Measurements from ENCODE around the gene PITPNB.

PITPNB gene

DNA sequence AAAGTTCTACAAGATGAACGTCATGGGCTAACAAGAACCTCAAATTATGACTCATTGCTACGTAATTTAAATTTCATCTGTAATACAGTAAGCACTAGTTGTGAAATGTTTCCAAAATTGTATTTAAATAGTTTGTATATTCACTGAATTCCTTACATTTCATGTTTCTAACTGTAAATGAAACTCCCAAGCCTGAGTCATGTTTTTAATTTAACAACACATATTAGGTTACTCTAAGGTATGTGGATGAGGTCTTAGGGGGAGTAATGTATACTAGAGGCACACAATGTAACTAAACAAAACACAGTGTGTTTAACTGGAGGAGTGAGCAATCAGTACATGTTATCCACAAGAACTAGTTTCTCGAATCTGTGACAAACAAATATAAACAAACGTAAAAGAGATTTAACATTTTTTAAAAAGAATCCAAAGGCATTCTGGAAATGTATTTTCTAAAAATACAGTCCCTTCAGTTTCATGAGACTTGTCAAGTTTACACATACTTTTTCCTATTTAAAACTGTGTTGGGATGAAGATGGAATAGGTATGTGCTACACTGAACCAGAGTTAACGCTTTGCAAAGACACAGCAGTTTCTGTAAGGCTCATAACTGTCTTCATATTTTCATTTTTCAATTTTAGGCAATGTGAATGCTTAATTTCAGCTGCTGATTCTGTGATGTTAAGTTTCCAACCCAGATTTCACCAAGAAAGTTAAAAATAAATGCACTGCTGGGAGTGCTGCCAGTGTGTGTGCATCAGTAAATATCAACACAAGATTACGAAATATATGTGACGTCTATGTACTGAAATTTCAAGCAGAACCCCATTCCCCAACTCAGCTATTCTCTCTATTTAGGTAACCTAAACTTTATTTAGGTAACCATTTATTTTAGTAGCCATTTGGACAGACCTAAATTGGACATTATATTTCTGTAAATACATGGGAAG, 52.6 kb downstream of the PITPNB start:
- no peak for TF ChIP-seq ZNF274 (IDR thresholded peaks at IDR 0.05; ENCODE audit: low read depth, low read length)
- H3K4me3 ChIP-seq (ENCODE audit: low read length): no peak overlapping the region

DNA sequence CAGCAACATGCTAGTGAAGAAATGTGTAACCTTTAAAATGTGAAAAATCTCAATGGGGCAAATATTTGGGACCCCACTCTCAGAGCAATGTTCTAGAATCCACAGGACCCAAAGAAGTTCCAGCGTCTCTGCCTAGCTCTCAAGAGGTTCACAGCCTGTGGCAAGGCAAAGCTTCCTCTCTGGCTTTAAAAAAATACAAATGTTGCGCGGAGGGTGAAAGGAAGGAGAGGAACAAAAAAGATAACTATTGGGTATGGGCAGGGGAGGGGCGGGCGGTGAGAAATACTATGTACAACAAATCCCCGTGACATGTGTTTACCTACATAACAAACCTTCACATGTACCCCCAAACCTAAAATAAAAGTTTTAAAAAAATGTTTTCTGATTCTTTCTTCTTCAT, 53.6 kb downstream of the PITPNB start:
- H3K4me3 ChIP-seq (ENCODE audit: low read length): no peak overlapping the region
- TF ChIP-seq ZNF274 (IDR thresholded peaks at IDR 0.05; ENCODE audit: low read depth, low read length): no peak

DNA sequence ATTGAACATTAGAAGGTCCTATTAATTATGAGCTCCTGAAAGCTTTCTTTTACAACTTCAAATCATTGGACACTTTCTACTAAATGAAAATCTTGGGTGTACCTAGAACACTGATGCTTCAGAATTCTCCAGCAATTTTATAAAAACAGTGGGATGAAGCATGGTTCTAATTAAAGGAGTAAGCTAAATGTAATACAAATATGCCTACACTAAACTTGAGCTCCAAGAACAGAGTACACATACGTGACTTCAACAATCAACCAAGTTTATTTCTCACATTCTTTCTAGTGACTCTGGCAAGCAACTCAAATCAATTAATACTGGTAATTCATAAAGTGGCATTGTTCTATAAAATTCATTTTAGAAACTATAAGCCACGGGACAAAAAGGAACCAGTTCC, 55.5 kb downstream of the PITPNB start:
- TF ChIP-seq ZNF274 (IDR thresholded peaks at IDR 0.05; ENCODE audit: low read depth, low read length): no peak
- no peak overlapping the region for H3K4me3 ChIP-seq (ENCODE audit: low read length)

DNA sequence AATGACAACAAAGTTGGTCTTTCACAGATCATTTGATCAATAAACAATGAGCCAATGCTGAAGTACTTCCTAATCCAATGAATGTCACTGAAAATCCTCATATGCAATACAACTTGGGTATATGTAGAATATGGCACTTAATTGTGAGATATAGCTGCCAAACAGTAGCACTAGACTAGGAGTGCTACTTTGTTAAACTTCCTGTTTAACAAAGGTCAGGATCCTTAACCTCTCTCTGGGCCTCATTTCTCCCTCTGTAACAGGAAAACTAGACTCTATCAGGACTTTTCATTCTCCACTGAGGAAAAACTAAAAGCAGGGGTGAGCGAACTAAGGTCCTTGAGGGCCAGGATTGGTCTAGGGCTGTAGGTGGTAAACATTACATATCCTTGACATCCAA, 56.1 kb downstream of the PITPNB start:
- TF ChIP-seq ZNF274 (IDR thresholded peaks at IDR 0.05; ENCODE audit: low read depth, low read length): no peak
- H3K4me3 ChIP-seq (ENCODE audit: low read length): no peak overlapping the region

DNA sequence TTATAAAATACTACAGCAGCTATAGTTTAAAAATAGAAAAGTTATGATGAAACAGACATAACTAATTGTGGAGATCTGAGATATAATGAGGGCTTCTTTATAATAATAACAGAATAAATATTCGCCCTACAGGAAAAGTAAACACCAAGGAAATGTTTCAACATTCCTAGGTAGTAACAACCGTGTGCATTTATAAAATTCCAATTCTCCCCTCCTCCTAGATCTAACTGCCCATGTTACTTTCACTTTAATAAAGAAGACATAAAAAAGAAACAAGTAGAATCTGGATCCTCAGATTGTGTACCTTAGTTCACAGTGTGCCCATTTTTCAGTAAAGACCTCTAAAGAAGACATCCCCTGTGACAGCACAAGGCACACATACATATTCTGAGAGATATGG, 59.7 kb downstream of the PITPNB start:
- no peak for TF ChIP-seq ZNF274 (IDR thresholded peaks at IDR 0.05; ENCODE audit: low read depth, low read length)
- no peak overlapping the region for H3K4me3 ChIP-seq (ENCODE audit: low read length)

DNA sequence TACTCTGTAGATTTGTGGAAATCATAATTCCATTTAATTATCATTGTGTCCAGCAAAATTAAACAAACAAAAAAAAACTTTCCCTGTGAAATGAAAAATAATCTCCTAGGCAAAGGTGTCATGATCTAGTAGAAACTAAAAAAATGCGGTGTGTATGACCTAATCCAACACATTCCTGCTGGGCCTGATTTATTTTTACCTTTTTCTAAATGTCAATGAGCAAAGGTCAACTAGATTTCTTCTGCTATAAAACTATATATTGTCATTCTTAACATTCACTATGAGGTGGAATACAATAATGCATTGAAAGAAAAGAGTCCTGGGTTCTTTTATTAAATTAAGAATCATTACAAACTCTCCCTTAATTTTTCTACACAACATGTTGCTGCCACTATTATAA, 60.4 kb downstream of the PITPNB start:
- no peak overlapping the region for H3K4me3 ChIP-seq (ENCODE audit: low read length)
- TF ChIP-seq ZNF274 (IDR thresholded peaks at IDR 0.05; ENCODE audit: low read depth, low read length): no peak

DNA sequence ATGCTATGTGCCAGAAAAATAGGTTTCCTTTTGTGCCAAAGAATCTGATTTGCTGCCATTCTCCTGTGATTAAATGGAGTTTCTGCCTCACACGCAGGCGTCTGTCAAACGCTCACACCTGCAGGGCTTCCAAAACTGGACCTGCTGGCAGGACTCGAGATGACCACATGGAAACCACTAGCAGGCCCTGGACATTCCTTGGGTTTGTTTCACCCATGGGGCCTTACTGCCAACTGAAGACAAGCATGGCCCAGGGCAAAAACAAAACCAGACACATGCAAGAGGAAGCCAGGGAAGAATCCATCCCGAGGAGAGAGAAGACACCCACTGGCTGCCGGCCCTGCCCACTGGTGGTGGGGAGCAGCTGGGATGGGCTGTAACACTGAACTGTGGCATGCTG, 61.6 kb downstream of the PITPNB start:
- TF ChIP-seq ZNF274 (IDR thresholded peaks at IDR 0.05; ENCODE audit: low read depth, low read length): no peak
- H3K4me3 ChIP-seq (ENCODE audit: low read length): no peak overlapping the region

DNA sequence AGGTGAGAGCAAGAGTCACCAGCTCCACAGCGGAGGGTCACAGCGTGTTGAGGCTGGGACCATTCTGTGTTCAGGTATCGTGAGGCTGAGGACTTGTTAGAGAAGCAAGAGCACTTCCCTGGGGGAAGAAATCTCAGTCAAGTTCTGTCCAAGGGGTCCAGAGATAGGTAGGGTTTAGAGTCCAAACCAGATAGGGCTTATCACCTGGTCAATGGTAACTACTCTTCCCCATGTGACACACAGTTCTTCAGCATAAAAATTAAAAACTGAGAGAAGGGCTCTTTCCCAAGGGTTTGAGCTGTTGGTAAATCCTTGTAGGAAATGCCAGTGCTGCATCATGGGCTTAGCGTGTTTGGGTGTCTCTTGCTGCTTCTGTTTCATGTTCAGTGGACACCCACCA, 62.7 kb downstream of the PITPNB start:
- H3K4me3 ChIP-seq (ENCODE audit: low read length): no peak overlapping the region
- TF ChIP-seq ZNF274 (IDR thresholded peaks at IDR 0.05; ENCODE audit: low read depth, low read length): no peak

DNA sequence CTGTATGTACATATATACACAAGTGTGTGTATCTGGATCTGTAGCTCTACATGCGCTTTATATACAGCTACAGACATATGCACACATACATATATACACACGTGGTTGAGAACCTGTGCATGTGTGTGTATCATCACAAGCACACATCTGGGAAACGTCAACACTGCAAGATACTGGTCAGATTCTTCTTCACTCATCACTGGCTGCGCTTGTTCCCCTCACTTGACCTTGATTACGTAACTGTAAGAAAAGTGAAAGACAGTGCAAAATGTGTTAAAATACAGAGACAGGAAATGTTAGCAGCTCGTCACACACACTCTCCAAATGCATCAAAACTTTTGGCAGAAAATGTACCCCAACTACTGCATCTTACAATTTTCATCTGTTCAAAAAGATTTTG, 65.6 kb downstream of the PITPNB start:
- H3K4me3 ChIP-seq (ENCODE audit: low read length): no peak overlapping the region
- TF ChIP-seq ZNF274 (IDR thresholded peaks at IDR 0.05; ENCODE audit: low read depth, low read length): no peak

DNA sequence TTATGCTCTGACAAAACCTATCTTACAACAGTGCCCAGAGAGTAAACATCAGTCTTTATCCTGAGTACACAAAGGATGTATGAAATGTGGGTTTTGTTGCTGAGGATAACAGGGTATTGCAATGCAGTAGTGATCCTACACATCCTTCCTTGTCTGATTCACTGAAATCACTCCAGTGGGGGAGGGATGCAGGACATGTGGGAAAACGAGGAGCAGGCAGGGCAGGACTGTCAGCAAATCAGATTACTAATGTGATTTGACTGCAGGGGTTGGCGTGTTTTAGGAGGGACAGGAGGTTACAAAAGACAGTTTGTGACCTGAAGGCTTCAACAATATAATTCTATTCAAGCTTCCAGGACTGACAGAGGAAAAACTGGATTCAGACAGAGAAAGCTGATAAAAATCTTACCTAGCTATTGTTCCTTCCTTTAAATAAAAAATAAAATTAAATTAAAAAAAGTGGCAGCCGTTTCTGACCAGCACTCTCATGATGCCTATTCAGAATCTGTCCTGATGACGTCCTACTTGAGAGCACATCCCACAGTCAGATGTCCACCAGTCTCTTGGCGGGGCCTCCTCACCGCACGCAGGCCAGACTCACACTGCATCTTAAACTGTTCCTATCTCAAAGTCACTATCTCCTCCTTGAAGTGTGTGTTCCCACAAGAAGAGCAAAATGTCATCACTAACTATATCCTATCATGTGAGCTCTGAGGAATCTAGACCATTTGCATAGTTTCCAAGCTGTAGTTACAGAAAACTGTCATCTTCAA, 66.9 kb downstream of the PITPNB start:
- TF ChIP-seq ZNF274 (IDR thresholded peaks at IDR 0.05; ENCODE audit: low read depth, low read length): no peak
- no peak overlapping the region for H3K4me3 ChIP-seq (ENCODE audit: low read length)

DNA sequence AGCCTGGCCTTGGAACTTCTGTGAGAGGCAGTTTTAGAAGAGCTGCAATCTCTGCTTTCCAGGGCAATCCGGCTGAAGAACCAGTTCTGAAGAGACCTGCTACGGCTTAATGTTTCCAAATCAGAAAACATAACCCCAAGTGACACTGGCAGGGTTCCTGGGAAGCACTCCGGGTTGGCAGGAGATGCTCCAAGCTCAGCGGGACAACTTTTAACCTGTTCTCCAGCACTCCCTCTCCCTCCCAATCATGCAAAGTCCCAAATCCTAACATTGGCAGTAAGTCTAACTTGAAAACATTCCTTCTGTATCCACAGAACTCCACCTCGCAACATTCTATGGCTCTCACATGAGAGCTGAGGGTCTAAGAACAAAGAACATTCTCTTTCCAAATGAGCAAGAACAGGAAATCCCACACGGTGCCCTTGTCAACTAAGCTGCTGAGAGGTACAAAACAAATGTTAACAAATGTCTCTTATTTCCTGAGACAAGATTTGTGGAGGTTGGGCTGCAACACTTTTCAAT, 69.0 kb downstream of the PITPNB start:
- TF ChIP-seq ZNF274 (IDR thresholded peaks at IDR 0.05; ENCODE audit: low read depth, low read length): no peak
- H3K4me3 ChIP-seq (ENCODE audit: low read length): no peak overlapping the region

DNA sequence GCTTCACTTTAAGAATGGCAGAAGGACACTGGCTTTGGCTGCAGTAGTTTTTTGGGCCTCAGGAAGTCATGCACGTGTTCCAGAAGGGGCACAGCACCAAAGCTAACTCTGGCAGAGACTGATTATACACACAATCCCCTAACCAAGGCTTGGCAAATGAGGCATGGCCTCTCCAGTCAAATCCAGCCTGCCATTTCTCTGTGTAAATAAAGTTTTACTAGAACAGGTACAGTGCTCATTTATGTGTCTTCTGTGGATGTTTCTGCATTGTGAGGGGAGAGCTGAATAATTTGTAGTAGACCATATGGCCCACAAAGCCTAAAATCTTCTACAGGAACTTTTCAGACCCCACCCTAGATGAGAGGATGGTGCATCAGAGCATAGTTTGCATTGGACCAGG, 71.1 kb downstream of the PITPNB start:
- H3K4me3 ChIP-seq (ENCODE audit: low read length): no peak overlapping the region
- no peak for TF ChIP-seq ZNF274 (IDR thresholded peaks at IDR 0.05; ENCODE audit: low read depth, low read length)

DNA sequence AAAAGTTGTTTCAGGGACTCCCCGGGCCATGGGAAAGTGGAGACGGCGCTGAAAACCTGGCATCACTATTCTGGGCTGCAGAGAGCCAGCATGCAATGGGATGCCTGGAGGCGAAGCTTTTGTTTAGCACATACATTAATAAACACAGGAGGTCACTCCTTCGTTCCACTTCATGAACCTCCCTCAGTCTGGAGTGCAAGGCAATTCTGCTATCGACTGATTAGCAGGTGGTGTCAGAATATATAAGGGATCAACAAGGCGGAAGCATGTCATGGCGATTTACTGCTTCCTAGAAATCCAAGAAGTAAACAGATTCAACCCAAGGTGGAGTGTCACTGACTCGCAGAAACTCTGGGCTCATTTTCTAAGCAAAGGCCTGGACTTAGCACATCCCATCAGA, 72.1 kb downstream of the PITPNB start:
- TF ChIP-seq ZNF274 (IDR thresholded peaks at IDR 0.05; ENCODE audit: low read depth, low read length): no peak
- no peak overlapping the region for H3K4me3 ChIP-seq (ENCODE audit: low read length)

DNA sequence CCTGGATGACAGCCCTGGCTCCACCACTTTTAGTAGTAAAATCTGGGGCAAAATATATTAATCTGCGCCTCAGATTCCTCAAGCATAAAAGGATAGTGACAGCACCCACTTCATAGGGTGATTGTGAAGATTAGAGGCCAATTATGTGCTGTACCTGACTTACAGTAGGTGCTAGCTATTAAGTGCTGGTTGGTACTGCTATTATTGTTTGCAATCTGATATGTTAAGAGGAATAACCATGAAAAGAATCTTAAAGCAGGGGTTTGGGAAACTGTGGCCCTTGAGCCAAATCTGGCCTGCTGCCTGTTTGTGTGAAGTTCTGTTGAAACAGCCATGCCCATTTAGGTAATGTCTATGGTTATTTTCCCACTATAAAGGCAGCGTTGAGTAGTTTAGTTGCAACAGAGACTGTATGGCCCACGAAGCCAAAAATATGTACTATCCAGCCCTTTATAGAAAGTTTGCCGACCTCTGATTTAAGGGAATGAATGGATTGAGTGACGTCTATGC, 72.8 kb downstream of the PITPNB start:
- H3K4me3 ChIP-seq (ENCODE audit: low read length): no peak overlapping the region
- TF ChIP-seq ZNF274 (IDR thresholded peaks at IDR 0.05; ENCODE audit: low read depth, low read length): no peak

DNA sequence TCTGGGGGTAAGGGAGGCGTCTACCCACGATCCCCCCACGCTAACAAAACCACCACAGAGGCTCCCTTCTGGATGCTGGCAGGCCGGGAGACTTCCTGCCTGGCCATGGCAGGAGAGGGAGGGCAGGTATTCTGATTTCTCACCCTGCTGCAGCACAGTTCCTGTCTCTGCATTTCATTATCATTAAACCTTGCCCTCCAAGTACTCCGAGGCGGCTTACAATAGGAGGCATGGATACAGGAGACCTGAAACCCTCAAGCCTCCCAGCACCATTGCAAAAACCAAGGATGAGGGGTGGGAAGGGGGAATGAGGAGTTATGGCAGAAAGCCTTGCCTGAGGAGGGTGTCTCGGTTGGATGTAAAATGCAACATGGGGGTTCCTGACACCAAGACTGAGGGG, 73.4 kb downstream of the PITPNB start:
- no peak for TF ChIP-seq ZNF274 (IDR thresholded peaks at IDR 0.05; ENCODE audit: low read depth, low read length)
- H3K4me3 ChIP-seq (ENCODE audit: low read length): no peak overlapping the region

All from GM08714 (cell line).